Testis (tissue), 3 donors: Measurements from ENCODE around the gene LRRC4C. TPM values are rescaled to one million over a fixed set of nuclear protein-coding genes. Genes with fewer than 3 reads are reported as not detected.
A peak's percentile ranks its signal among the peaks of the same experiment; 100 is the strongest.

Source experiments
- DNase-seq: peaks from one replicate; pipeline ENCODE4 v3.0.0-alpha.2; 2019
- H3K27ac ChIP-seq, 2 donors: fragments of 200-600 bp; sonication (generic); one replicate each; pipeline ENCODE4 v1.5.1; 2019
- H3K27me3 ChIP-seq: fragments of 200-600 bp; sonication (generic); one replicate; pipeline ENCODE4 v1.5.1; 2019
- H3K36me3 ChIP-seq: fragments of 200-600 bp; sonication (generic); one replicate; pipeline ENCODE4 v1.5.1; 2017; ENCODE audit warnings: low read depth; ENCODE audit errors: missing control alignments
- H3K4me1 ChIP-seq: fragments of 200-600 bp; sonication (generic); one replicate; pipeline ENCODE4 v1.5.1; 2019
- H3K4me3 ChIP-seq, 2 donors: fragments of 200-600 bp; sonication (generic); one replicate each; pipeline ENCODE4 v1.5.1; 2017 to 2019
- H3K9me3 ChIP-seq: fragments of 200-600 bp; sonication (generic); one replicate; pipeline ENCODE4 v1.5.1; 2017
- CTCF ChIP-seq, 3 experiments: fragments of 450-650 bp in 2 of 3; fragments of 200-600 bp in 1 of 3; sonication (generic) in 1 of 3; IDR thresholded peaks; one replicate each; pipeline ENCODE4 v1.5.1; 2016 to 2019; ENCODE audit warnings: antibody characterized with exemption in 3 of 3, mild to moderate bottlenecking in 2 of 3, moderate library complexity in 1 of 3
- POLR2A ChIP-seq: fragments of 450-650 bp; IDR thresholded peaks from one replicate; pipeline ENCODE4 v1.6.1; 2017; ENCODE audit warnings: antibody characterized with exemption, mild to moderate bottlenecking, moderate library complexity
- WGBS, 2 donors: methylation state at CpG; one replicate each; pipeline ENCODE4 v1.1.5; 2018; 5-methylcytosine and 5-hydroxymethylcytosine counted together
- intact Hi-C: fragments of 100-400 bp; cut with DNase I; formaldehyde crosslinking; loops from one replicate; pipeline ENCODE4 v1.15.1; 2023; ENCODE audit warnings: low total_unique reads
- polyA plus RNA-seq: library from polyadenylated mRNA; stranded (reverse); fragments of 350-450 nt; fragmentation: Illumina TruSeq; extraction: RNeasy Lipid Tissue Mini Kit (QIAGEN cat#74804); gene quantifications from one replicate; pipeline ENCODE4 v1.2.3, GENCODE V29; 2014; ENCODE audit warnings: low read depth, low replicate concordance; ENCODE audit not compliant: insufficient read depth
- total RNA-seq, 2 donors: library from RNA; depleted of rRNA; stranded (reverse); fragments of >200 nt; gene quantifications; one replicate each; pipeline ENCODE4 v1.2.3, GENCODE V29; 2016

LRRC4C gene
- total and polyA plus RNA-seq, 3 donors from 2014 or later: 0.16 to 0.56 (median 0.45) TPM

- DNase-seq: no peak
- WGBS, 2 donors: 11 to 12% methylated on average over 1 of the region's 1 CpG
- H3K4me1 ChIP-seq: peaks cover 4% of the 10 kb centered on the region
- peak; percentile 27 to 84 (median 56) for TF ChIP-seq CTCF (IDR thresholded peaks at IDR 0.05)
- no peak for TF ChIP-seq POLR2A
- H3K36me3 ChIP-seq: no peaks in the 10 kb centered on the region
- H3K27me3 ChIP-seq: no peaks in the 10 kb centered on the region
- no peaks in the 10 kb centered on the region for H3K9me3 ChIP-seq
- intact Hi-C loops: no loop called here
- no peak overlapping the region for H3K4me3 ChIP-seq
- no peak overlapping the region for H3K27ac ChIP-seq
Observed at GRCh38 chr11:41461057-41461681, 1.7 kb upstream of the LRRC4C start.

- TF ChIP-seq POLR2A (no peak), CTCF (IDR thresholded peaks at IDR 0.05) (no peak)
- no peak for DNase-seq
- Histone ChIP-seq H3K36me3 (no peaks in the 10 kb centered on the region), H3K9me3 (no peaks in the 10 kb centered on the region), H3K4me3 (no peak overlapping the region), H3K4me1 (peaks cover 4% of the 10 kb centered on the region), H3K27me3 (no peaks in the 10 kb centered on the region), H3K27ac (no peak overlapping the region)
- intact Hi-C loops: no loop called here
- WGBS, 2 donors: 3 to 11% methylated on average over 7 of the region's 7 CpGs
Observed at GRCh38 chr11:41458641-41459040, 811 bp downstream of the LRRC4C start.

- Histone ChIP-seq H3K27me3 (no peaks in the 10 kb centered on the region), H3K4me3 (no peak overlapping the region), H3K36me3 (no peaks in the 10 kb centered on the region), H3K27ac (no peak overlapping the region), H3K9me3 (no peaks in the 10 kb centered on the region), H3K4me1 (peaks cover 4% of the 10 kb centered on the region)
- intact Hi-C loops: no loop called here
- DNase-seq: no peak
- 20 to 26% methylated on average over 4 of the region's 4 CpGs for WGBS, 2 donors
- no peak for TF ChIP-seq CTCF (IDR thresholded peaks at IDR 0.05)
- no peak for TF ChIP-seq POLR2A
Observed at GRCh38 chr11:41458154-41458553, 1.3 kb downstream of the LRRC4C start.

- no peak for DNase-seq
- intact Hi-C loops: no loop called here
- Histone ChIP-seq H3K4me1 (peaks cover 4% of the 10 kb centered on the region), H3K9me3 (no peaks in the 10 kb centered on the region), H3K27ac (no peak overlapping the region), H3K36me3 (no peaks in the 10 kb centered on the region), H3K27me3 (no peaks in the 10 kb centered on the region), H3K4me3 (no peak overlapping the region)
- no peak for TF ChIP-seq POLR2A
- no peak for TF ChIP-seq CTCF (IDR thresholded peaks at IDR 0.05)
- 54 to 59% methylated on average over 3 of the region's 3 CpGs for WGBS, 2 donors
Observed at GRCh38 chr11:41457216-41458014, 2.0 kb downstream of the LRRC4C start.
